ENCODE data around the gene CHRM1.

CHRM1 gene

GRCh38 chr11:62911137-62912130 lies 9.7 kb downstream of the CHRM1 start:
- no peak overlapping the region for H3K27ac Mint-ChIP-seq

GRCh38 chr11:62910141-62910882 lies 10.9 kb downstream of the CHRM1 start:
- Mint-ChIP-seq H3K4me3 (no peak overlapping the region), H3K27ac (no peak overlapping the region), H3K27me3 (ENCODE audit: low read depth, poor library complexity) (peaks cover 12% of the 10 kb centered on the region), H3K4me1 (peaks cover 4% of the 10 kb centered on the region), H3K9me3 (no peaks in the 10 kb centered on the region), H3K36me3 (ENCODE audit: low read depth) (no peaks in the 10 kb centered on the region)
- no peak for TF ChIP-seq CTCF (IDR thresholded peaks at IDR 0.05)
- DNase-seq = no peak

More at GRCh38 chr11:62911137-62912130, 9.7 kb downstream of the CHRM1 start:
- no peak for DNase-seq
- no peak overlapping the region for H3K4me3 Mint-ChIP-seq
- H3K27me3 Mint-ChIP-seq (ENCODE audit: low read depth, poor library complexity) = peaks cover 10% of the 10 kb centered on the region
- peaks cover 4% of the 10 kb centered on the region for H3K4me1 Mint-ChIP-seq
- TF ChIP-seq CTCF (IDR thresholded peaks at IDR 0.05) = no peak
- H3K9me3 Mint-ChIP-seq = no peaks in the 10 kb centered on the region
- H3K36me3 Mint-ChIP-seq (ENCODE audit: low read depth) = no peaks in the 10 kb centered on the region

- Mint-ChIP-seq H3K4me1 (peaks cover 4% of the 10 kb centered on the region), H3K27ac (no peak overlapping the region), H3K27me3 (ENCODE audit: low read depth, poor library complexity) (peaks cover 19% of the 10 kb centered on the region), H3K36me3 (ENCODE audit: low read depth) (no peaks in the 10 kb centered on the region), H3K9me3 (no peaks in the 10 kb centered on the region), H3K4me3 (no peak overlapping the region)
- TF ChIP-seq CTCF (IDR thresholded peaks at IDR 0.05) = peak; percentile 65
- DNase-seq = peak; percentile 77
Measured at GRCh38 chr11:62909107-62909894, 11.9 kb downstream of the CHRM1 start.

- Mint-ChIP-seq H3K9me3 (no peaks in the 10 kb centered on the region), H3K36me3 (ENCODE audit: low read depth) (no peaks in the 10 kb centered on the region), H3K4me1 (peaks cover 4% of the 10 kb centered on the region), H3K27ac (no peak overlapping the region), H3K27me3 (ENCODE audit: low read depth, poor library complexity) (peaks cover 26% of the 10 kb centered on the region), H3K4me3 (no peak overlapping the region)
- DNase-seq = no peak
- TF ChIP-seq CTCF (IDR thresholded peaks at IDR 0.05) = no peak
Measured at GRCh38 chr11:62908468-62909072, 12.6 kb downstream of the CHRM1 start.

GRCh38 chr11:62905927-62906531 lies 15.1 kb downstream of the CHRM1 start:
- H3K27me3 Mint-ChIP-seq (ENCODE audit: low read depth, poor library complexity) = peaks cover 51% of the 10 kb centered on the region
- H3K27ac Mint-ChIP-seq = no peak overlapping the region
- DNase-seq = peak; percentile 89
- no peaks in the 10 kb centered on the region for H3K36me3 Mint-ChIP-seq (ENCODE audit: low read depth)
- no peak overlapping the region for H3K4me3 Mint-ChIP-seq
- TF ChIP-seq CTCF (IDR thresholded peaks at IDR 0.05) = peak; percentile 98
- H3K4me1 Mint-ChIP-seq = peaks cover 4% of the 10 kb centered on the region
- H3K9me3 Mint-ChIP-seq = no peaks in the 10 kb centered on the region

All from nephron progenitor cell (in vitro differentiated cells).